Activated CD8-positive, alpha-beta T cell treated with anti-CD3 and anti-CD28 coated beads, Interleukin-2, amount 10 ng/mL, durations not matched to agents 7 days and 5 days (primary cell): ENCODE measurements around the gene ZFPL1. TPM values are rescaled to one million over a fixed set of nuclear protein-coding genes. Genes with fewer than 3 reads are reported as not detected.

ENCODE experiments used
- ATAC-seq: fragments of 150-1000 bp; cut with Tn5 transposase; one replicate; pipeline ENCODE4 v1.10.0; 2021; ENCODE audit warnings: moderate library complexity
- CTCF ChIA-PET: fragments of 350-600 bp; sonication (Branson Sonifier 250); formaldehyde crosslinking; loops from one replicate; lab custom pipeline; 2021; ENCODE audit warnings: antibody characterized with exemption; lab: Charles Lee
- POLR2A ChIA-PET: fragments of 350-600 bp; sonication (Branson Sonifier 250); formaldehyde crosslinking; loops from one replicate; lab custom pipeline; 2021; ENCODE audit warnings: antibody characterized with exemption; lab: Charles Lee
- DNase-seq: peaks from one replicate; pipeline ENCODE4 v3.0.0-alpha.2; 2020
- H3K27ac Mint-ChIP-seq: one replicate; pipeline ENCODE4 v1.8.0; 2021; ENCODE audit warnings: mild to moderate bottlenecking, mixed read lengths
- H3K27me3 Mint-ChIP-seq: one replicate; pipeline ENCODE4 v1.8.0; 2021; ENCODE audit warnings: low read depth, mixed read lengths
- H3K36me3 Mint-ChIP-seq: one replicate; pipeline ENCODE4 v1.8.0; 2021; ENCODE audit warnings: low read depth, mixed read lengths
- H3K4me1 Mint-ChIP-seq: one replicate; pipeline ENCODE4 v1.8.0; 2021; ENCODE audit warnings: low read depth, mixed read lengths
- H3K4me3 Mint-ChIP-seq: one replicate; pipeline ENCODE4 v1.8.0; 2021; ENCODE audit warnings: mild to moderate bottlenecking, mixed read lengths
- H3K9me3 Mint-ChIP-seq: one replicate; pipeline ENCODE4 v1.8.0; 2022; ENCODE audit warnings: mixed read lengths; ENCODE audit not compliant: insufficient read depth
- total RNA-seq, 2 experiments: library from RNA; stranded (reverse); gene quantifications; one replicate each; pipeline ENCODE4 v1.2.3, GENCODE V29; 2021

The ZFPL1 gene
- total RNA-seq, 2 experiments from 2014 or later, result 28.0 to 28.8 TPM

DNA sequence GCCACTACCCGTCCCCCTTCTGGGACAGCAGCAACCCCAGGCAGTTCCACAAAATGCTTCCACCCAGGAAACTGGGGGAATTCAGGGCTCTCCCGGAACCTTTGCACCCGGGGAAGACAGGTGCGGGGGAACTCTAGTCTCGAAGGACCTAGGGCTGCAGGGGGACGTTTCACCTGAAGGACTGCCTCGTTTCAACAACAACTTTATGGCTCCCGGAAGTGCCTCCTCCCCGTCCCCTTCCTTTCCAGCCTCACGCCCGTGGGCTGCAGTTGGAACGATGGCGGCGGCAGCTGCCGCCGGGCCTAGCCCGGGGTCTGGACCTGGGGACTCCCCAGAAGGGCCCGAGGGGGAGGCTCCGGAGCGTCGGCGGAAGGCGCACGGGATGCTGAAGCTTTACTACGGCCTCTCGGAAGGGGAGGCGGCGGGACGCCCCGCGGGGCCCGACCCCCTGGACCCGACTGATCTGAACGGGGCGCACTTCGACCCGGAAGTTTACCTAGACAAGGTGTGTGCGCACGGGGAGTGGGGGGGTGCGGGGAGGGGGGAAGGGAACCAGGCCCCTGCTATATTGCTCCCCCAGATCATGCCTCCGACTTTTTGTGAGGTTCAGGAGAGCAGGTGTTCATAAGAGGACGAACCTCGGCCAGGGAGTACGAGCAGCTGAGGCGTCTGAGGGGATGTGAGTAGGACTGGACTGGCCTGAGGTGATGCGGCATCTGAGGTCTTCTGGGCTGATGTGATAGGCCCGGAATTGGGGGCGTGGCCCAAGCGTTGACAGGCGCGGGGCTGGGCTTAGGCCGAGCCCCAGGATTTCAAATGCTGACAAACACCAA, 12.2 kb downstream of the ZFPL1 start, which contains the start of gene VPS51:
Gene VPS51, plus strand, starts transcription at position 241 of the 833 bp plus-strand sequence. Its CDS starts 37 bp downstream, at position 278.
- H3K27me3 Mint-ChIP-seq, result no peaks in the 10 kb centered on the region
- peaks cover 20% of the 10 kb centered on the region for H3K4me1 Mint-ChIP-seq
- H3K36me3 Mint-ChIP-seq, result peaks cover 9% of the 10 kb centered on the region
- peak within 1 kb of the TSS; percentile 98 for H3K27ac Mint-ChIP-seq
- DNase-seq (peak; percentile 92), ATAC-seq (peak; percentile 97)
- peak within 1 kb of the TSS; percentile 93 for H3K4me3 Mint-ChIP-seq
- CTCF ChIA-PET, result interaction anchor here (1.0 to 7.8 kb wide), 5 partner anchors 13 to 83 kb away, joined by 3 to 117 read pairs (median 4); partner anchors contain the start of genes SAC3D1, TM7SF2 and ZNHIT2
- H3K9me3 Mint-ChIP-seq, result no peaks in the 10 kb centered on the region
- POLR2A ChIA-PET, result interaction anchor here (0.8 to 2.9 kb wide), 19 partner anchors 9 to 233 kb away, joined by 3 to 30 read pairs (median 5); partner anchors contain the start of genes ARL2, CDCA5, FAU and MRPL49

DNA sequence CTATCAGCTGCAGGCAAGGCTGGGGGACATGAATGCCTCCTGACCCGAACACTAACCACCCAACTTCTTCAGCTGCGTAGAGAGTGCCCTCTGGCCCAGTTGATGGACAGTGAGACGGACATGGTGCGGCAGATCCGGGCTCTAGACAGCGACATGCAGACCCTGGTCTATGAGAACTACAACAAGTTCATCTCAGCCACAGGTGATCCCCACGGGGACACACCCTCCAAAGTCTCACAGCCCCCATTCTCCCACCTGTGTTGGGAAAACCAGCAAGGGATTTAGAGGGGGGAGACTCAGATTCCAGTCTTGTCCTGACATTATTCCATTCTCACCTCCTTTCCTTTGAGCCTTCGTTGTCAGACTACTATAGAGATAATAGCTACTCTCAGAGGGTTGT, 12.9 kb downstream of the ZFPL1 start:
- POLR2A ChIA-PET, result interaction anchor here (0.6 to 2.9 kb wide), 19 partner anchors 10 to 234 kb away, joined by 3 to 30 read pairs (median 5); partner anchors contain the start of genes ARL2, CDCA5, FAU and MRPL49
- Mint-ChIP-seq H3K36me3 (peaks cover 9% of the 10 kb centered on the region), H3K9me3 (no peaks in the 10 kb centered on the region), H3K27me3 (no peaks in the 10 kb centered on the region), H3K27ac (peak overlapping the region; percentile 98), H3K4me3 (peak overlapping the region; percentile 93), H3K4me1 (peaks cover 20% of the 10 kb centered on the region)
- CTCF ChIA-PET, result interaction anchor here (1.0 to 7.8 kb wide), 5 partner anchors 14 to 84 kb away, joined by 3 to 117 read pairs (median 4); partner anchors contain the start of genes SAC3D1, TM7SF2 and ZNHIT2
- ATAC-seq (no peak), DNase-seq (no peak)

DNA sequence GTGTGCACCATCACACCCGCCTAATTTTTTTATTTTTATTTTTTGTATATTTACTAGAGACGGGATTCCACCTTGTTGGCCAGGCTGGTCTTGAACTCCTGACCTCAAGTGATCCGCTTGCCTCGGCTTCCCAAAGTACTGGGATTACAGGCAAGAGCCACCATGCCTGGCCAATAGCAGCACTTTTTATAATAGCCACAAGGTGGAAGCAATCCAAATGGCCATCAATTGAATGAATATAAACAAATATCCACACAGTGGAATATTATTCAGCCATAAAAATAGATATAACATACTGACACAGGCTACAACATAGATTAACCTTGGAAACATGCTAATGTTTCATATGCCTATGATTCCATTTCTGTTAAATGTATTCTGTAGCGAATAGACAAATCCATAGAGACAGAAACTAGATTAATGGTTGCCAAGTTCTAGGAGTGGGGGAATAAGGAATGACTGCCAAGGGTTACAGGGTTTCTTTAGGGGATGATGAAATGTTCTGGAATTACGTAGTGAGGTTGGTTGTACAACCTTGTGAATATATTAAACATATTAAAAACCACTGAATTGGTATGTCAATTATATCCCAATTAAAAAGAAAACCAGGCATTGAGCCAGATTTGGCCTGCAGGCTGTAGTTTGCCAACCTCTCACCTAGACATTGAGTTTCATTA, 16.8 kb downstream of the ZFPL1 start:
- Mint-ChIP-seq H3K36me3 (peaks cover 24% of the 10 kb centered on the region), H3K4me3 (no peak overlapping the region), H3K9me3 (no peaks in the 10 kb centered on the region), H3K27me3 (no peaks in the 10 kb centered on the region), H3K27ac (no peak overlapping the region), H3K4me1 (peaks cover 33% of the 10 kb centered on the region)
- ChIA-PET POLR2A (interaction anchor here (1.0 to 1.5 kb wide), 3 partner anchors 8 to 34 kb away, joined by 3 to 6 read pairs (median 3); partner anchors contain the start of gene SYVN1), CTCF (interaction anchor here (0.9 to 7.8 kb wide), 5 partner anchors 10 to 179 kb away, joined by 3 to 117 read pairs (median 9); partner anchors contain the start of genes TM7SF2 and ZNHIT2)
- ATAC-seq, result no peak
- no peak for DNase-seq

DNA sequence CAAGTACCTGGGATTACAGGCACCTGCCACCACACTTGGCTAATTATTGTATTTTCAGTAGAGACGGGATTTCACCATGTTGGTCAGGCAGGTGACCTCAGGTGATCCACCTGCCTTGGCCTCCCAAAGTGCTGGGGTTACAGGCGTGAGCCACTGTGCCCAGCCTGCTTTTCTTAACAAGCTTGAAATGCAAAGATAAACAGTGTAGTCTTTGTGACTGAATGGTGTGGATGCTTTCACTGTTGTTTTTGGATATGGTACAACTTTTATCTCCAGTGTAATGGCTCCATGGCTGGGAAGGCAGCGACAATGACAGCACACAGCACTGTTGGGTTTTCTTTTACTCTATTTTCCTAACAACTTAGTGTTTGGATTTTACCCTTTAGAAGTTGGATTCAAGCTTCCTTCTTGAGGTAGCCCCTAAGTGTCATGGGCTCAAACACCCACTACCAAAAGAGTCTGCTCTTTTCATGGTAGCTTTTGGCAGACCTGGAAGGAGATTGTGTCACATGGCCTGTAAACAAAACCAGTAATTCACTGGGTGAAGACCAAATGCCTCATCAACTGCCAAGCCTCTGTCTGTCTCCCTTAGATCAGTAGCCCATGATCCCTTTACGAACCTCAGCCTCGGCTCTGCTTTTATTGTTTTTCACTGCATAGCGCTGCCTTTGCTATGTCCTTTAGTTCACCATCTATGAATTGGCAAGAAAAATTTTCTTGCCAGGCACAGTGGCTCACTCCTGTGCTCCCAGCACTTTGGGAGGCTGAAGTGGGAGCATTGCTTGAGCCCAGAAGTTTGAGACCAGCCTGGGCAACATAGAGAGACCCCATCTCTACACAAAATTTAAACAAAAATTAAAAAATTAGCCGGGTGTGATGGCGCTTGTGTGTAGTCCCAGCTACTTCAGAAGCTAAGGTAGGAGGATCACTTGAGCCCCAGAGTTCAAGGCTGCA, 18.4 kb downstream of the ZFPL1 start:
- no peak overlapping the region for H3K27ac Mint-ChIP-seq
- ChIA-PET CTCF (interaction anchor here (2.0 to 2.9 kb wide), 2 partner anchors 8 to 10 kb away, joined by 9 to 15 read pairs; no protein-coding TSS in a partner anchor), POLR2A (interaction anchor here (1.0 to 2.6 kb wide), 4 partner anchors 8 to 32 kb away, joined by 3 to 8 read pairs (median 6); partner anchors contain the start of genes FAU, MRPL49, SYVN1 and ZNHIT2)
- H3K36me3 Mint-ChIP-seq, result peaks cover 34% of the 10 kb centered on the region
- ATAC-seq (no peak), DNase-seq (no peak)
- H3K27me3 Mint-ChIP-seq, result no peaks in the 10 kb centered on the region
- H3K4me1 Mint-ChIP-seq, result peaks cover 23% of the 10 kb centered on the region
- no peaks in the 10 kb centered on the region for H3K9me3 Mint-ChIP-seq
- H3K4me3 Mint-ChIP-seq, result no peak overlapping the region

DNA sequence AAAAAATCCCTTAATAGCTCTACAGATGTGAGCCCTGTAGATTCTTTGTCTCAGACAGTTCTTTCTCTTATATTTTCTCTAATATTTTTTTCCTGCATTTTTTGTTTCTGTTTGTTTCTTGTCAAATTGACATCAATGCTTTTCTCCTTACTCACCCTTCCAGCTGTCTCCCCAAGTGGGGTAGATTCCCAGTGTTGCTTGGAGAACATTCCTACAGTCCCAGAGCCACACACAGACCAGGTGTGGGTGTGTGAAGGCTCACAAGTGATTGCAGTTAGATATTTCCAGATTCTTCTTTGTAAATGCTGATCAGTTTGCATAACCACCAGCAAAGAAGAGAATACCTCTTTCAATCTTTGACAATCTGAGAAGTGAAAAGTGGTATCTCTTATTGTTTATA, 19.5 kb downstream of the ZFPL1 start:
- Mint-ChIP-seq H3K9me3 (no peaks in the 10 kb centered on the region), H3K27ac (peak overlapping the region; percentile 2), H3K36me3 (peaks cover 30% of the 10 kb centered on the region), H3K4me1 (peaks cover 19% of the 10 kb centered on the region), H3K27me3 (no peaks in the 10 kb centered on the region), H3K4me3 (no peak overlapping the region)
- DNase-seq, result no peak
- POLR2A ChIA-PET, result interaction anchor here (0.6 to 2.6 kb wide), 4 partner anchors 14 to 227 kb away, joined by 3 to 8 read pairs (median 6); partner anchors contain the start of genes CDCA5, FAU, MRPL49 and ZFPL1
- no peak for ATAC-seq
- CTCF ChIA-PET, result interaction anchor here (1.8 to 2.9 kb wide), 2 partner anchors 9 to 14 kb away, joined by 7 to 15 read pairs; partner anchors contain the start of gene ZNHIT2

DNA sequence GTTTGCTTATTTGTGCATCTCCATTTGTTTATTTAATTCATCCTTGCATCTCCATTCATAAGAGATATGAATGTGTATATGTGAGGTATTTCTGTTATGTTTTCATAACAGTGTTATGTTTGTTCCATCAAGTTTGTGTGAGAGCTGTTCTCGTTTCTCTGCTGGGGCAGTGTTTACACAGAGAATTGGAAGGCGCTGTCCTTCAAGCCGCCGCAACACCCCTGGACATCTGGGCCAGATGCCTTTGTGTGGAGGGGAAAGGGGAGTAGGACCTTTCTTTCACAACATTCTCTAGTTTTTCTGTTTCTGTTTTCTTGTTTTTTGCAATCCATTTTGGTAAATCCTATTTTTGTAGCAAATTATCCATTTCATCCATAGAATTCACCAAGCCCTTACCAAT, 20.6 kb downstream of the ZFPL1 start:
- peak overlapping the region; percentile 2 for H3K27ac Mint-ChIP-seq
- no peak overlapping the region for H3K4me3 Mint-ChIP-seq
- POLR2A ChIA-PET, result no interaction called here
- no peaks in the 10 kb centered on the region for H3K9me3 Mint-ChIP-seq
- peaks cover 25% of the 10 kb centered on the region for H3K36me3 Mint-ChIP-seq
- H3K4me1 Mint-ChIP-seq, result peaks cover 17% of the 10 kb centered on the region
- no peaks in the 10 kb centered on the region for H3K27me3 Mint-ChIP-seq
- no peak for ATAC-seq
- DNase-seq, result no peak
- CTCF ChIA-PET, result interaction anchor here (1.2 to 1.8 kb wide), 2 partner anchors 8 to 13 kb away, joined by 3 to 7 read pairs; partner anchors contain the start of gene ZNHIT2

DNA sequence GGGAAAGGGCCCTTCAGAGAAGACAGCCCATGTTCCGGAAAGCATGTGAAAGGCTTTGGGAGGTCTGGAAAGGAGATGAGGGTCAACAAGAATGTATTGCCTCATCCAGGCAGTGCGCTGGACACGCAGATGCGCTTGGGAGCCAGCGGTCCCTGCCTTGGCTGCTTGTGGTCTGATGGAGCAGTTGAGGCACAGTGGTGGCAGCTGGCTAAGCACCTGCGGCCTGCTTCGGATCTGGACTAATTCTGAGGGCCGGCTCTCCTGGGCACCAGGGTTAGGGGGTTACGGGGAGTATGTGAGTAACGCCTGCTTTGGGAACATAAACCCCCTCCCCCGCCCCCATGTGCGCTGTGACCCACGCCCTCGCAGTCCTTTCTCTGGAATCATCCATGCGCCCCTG, 23.1 kb downstream of the ZFPL1 start:
- DNase-seq (no peak), ATAC-seq (no peak)
- CTCF ChIA-PET, result interaction anchor here (1.4 kb wide), 1 partner anchor 223 kb away, joined by 3 read pairs; no protein-coding TSS in a partner anchor
- Mint-ChIP-seq H3K9me3 (no peaks in the 10 kb centered on the region), H3K27ac (no peak overlapping the region), H3K36me3 (peaks cover 31% of the 10 kb centered on the region), H3K4me1 (peaks cover 38% of the 10 kb centered on the region), H3K27me3 (no peaks in the 10 kb centered on the region), H3K4me3 (no peak overlapping the region)
- POLR2A ChIA-PET, result interaction anchor here (4.6 kb wide), 1 partner anchor 11 kb away, joined by 30 read pairs; the partner anchor contains the start of gene VPS51

DNA sequence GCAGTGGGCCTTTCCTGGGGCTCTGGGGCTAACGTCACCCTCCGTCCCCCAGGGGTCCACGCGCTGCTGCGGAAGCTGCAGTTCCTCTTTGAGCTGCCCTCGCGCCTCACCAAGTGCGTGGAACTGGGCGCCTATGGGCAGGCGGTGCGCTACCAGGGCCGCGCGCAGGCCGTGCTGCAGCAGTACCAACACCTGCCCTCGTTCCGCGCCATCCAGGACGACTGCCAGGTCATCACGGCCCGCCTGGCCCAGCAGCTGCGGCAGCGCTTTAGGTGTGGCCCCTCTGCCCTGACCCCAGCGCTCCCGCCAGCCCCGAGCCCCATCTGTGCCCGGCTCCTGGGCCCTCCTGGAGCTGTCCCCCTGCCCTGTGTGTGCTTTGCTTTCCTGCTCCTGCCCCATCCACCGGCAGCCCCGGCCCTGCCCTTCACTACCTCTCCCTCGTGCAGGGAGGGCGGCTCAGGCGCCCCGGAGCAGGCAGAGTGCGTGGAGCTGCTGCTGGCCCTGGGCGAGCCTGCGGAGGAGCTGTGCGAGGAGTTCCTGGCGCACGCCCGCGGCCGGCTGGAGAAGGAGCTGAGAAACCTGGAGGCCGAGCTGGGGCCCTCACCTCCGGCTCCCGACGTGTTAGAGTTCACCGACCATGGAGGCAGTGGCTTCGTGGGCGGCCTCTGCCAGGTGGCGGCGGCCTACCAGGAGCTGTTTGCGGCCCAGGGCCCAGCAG, 23.9 kb downstream of the ZFPL1 start:
- Mint-ChIP-seq H3K9me3 (no peaks in the 10 kb centered on the region), H3K36me3 (peaks cover 31% of the 10 kb centered on the region), H3K27ac (no peak overlapping the region), H3K27me3 (no peaks in the 10 kb centered on the region), H3K4me1 (peaks cover 39% of the 10 kb centered on the region), H3K4me3 (no peak overlapping the region)
- ATAC-seq (no peak), DNase-seq (no peak)
- ChIA-PET POLR2A (interaction anchor here (1.4 to 4.6 kb wide), 3 partner anchors 9 to 14 kb away, joined by 4 to 30 read pairs (median 7); partner anchors contain the start of genes FAU, MRPL49 and VPS51), CTCF (interaction anchor here (1.1 to 1.8 kb wide), 5 partner anchors 9 to 222 kb away, joined by 3 to 6 read pairs (median 3); no protein-coding TSS in a partner anchor)

DNA sequence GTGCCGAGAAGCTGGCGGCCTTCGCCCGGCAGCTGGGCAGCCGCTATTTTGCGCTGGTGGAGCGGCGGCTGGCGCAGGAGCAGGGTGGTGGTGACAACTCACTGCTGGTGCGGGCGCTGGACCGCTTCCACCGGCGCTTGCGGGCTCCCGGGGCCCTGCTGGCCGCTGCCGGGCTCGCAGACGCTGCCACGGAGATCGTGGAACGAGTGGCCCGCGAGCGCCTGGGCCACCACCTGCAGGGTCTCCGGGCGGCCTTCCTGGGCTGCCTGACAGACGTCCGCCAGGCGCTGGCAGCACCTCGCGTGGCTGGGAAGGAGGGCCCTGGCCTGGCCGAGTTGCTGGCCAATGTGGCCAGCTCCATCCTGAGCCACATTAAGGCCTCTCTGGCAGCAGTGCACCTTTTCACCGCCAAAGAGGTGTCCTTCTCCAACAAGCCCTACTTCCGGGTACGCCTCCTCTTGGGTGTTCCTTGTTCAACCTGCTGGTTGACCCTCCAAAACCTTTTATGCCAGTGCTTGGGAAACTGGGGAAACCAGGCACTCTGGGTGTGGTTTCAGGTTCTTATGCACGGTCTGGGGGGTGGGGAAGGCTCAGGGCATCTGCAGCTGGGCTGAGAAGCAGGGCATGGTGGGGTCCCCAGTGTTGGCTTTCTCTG, 24.6 kb downstream of the ZFPL1 start:
- H3K4me3 Mint-ChIP-seq, result no peak overlapping the region
- POLR2A ChIA-PET, result interaction anchor here (0.6 to 4.6 kb wide), 5 partner anchors 9 to 375 kb away, joined by 3 to 30 read pairs (median 4); partner anchors contain the start of genes FAU, MRPL49 and VPS51
- ATAC-seq (no peak), DNase-seq (no peak)
- H3K4me1 Mint-ChIP-seq, result peaks cover 43% of the 10 kb centered on the region
- no peaks in the 10 kb centered on the region for H3K27me3 Mint-ChIP-seq
- no peak overlapping the region for H3K27ac Mint-ChIP-seq
- no peaks in the 10 kb centered on the region for H3K9me3 Mint-ChIP-seq
- H3K36me3 Mint-ChIP-seq, result peaks cover 29% of the 10 kb centered on the region
- CTCF ChIA-PET, result interaction anchor here (1.0 to 1.8 kb wide), 6 partner anchors 10 to 222 kb away, joined by 3 to 6 read pairs (median 3); partner anchors contain the start of genes FAU and MRPL49
